ENCODE measurements around the gene BAIAP2. TPM values are rescaled to one million over a fixed set of nuclear protein-coding genes. Genes with fewer than 3 reads are reported as not detected.

BAIAP2 gene
- total and polyA plus RNA-seq, 2 of the 13 experiments (the other 11 are each of a cell fraction or from before 2014, with no cell fraction given) = 22.5 to 24.0 TPM

DNA sequence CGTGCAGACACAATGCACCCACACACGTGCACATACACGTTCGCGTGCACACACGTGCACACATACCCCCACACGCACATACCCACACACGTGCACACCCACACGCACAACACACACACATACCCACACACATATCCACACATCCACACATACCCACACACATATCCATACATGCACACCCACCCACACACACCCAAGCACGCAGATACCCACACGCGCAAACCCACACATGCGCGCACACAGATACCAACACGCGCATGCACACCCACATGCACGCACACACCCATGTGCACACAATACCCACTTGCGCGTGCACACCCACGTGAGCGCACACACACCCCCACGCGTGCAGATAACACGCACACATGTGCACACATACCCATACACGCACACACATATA, 103.5 kb downstream of the BAIAP2 start (continued):
- TF ChIP-seq, protein P1, sequence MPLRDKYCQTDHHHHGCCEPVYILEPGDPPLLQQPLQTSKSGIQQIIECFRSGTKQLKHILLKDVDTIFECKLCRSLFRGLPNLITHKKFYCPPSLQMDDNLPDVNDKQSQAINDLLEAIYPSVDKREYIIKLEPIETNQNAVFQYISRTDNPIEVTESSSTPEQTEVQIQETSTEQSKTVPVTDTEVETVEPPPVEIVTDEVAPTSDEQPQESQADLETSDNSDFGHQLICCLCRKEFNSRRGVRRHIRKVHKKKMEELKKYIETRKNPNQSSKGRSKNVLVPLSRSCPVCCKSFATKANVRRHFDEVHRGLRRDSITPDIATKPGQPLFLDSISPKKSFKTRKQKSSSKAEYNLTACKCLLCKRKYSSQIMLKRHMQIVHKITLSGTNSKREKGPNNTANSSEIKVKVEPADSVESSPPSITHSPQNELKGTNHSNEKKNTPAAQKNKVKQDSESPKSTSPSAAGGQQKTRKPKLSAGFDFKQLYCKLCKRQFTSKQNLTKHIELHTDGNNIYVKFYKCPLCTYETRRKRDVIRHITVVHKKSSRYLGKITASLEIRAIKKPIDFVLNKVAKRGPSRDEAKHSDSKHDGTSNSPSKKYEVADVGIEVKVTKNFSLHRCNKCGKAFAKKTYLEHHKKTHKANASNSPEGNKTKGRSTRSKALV (CRISPR knock-in tag; IDR thresholded peaks at IDR 0.05) = no peak
- TF ChIP-seq, protein P2, sequence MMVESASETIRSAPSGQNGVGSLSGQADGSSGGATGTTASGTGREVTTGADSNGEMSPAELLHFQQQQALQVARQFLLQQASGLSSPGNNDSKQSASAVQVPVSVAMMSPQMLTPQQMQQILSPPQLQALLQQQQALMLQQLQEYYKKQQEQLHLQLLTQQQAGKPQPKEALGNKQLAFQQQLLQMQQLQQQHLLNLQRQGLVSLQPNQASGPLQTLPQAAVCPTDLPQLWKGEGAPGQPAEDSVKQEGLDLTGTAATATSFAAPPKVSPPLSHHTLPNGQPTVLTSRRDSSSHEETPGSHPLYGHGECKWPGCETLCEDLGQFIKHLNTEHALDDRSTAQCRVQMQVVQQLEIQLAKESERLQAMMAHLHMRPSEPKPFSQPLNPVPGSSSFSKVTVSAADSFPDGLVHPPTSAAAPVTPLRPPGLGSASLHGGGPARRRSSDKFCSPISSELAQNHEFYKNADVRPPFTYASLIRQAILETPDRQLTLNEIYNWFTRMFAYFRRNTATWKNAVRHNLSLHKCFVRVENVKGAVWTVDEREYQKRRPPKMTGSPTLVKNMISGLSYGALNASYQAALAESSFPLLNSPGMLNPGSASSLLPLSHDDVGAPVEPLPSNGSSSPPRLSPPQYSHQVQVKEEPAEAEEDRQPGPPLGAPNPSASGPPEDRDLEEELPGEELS (CRISPR knock-in tag; IDR thresholded peaks at IDR 0.05) = no peak
- no peak for TF ChIP-seq ZNF672 (CRISPR knock-in tag; IDR thresholded peaks at IDR 0.05)
- no peak for TF ChIP-seq JUN (CRISPR knock-in tag; IDR thresholded peaks at IDR 0.05)
- no peak for TF ChIP-seq RBAK (CRISPR knock-in tag; IDR thresholded peaks at IDR 0.05)
- peak; percentile 81; the same call in 1 of the 2 replicates for TF ChIP-seq NFIB (CRISPR knock-in tag; IDR thresholded peaks at IDR 0.05; ENCODE audit: borderline replicate concordance)
- TF ChIP-seq, protein P3, sequence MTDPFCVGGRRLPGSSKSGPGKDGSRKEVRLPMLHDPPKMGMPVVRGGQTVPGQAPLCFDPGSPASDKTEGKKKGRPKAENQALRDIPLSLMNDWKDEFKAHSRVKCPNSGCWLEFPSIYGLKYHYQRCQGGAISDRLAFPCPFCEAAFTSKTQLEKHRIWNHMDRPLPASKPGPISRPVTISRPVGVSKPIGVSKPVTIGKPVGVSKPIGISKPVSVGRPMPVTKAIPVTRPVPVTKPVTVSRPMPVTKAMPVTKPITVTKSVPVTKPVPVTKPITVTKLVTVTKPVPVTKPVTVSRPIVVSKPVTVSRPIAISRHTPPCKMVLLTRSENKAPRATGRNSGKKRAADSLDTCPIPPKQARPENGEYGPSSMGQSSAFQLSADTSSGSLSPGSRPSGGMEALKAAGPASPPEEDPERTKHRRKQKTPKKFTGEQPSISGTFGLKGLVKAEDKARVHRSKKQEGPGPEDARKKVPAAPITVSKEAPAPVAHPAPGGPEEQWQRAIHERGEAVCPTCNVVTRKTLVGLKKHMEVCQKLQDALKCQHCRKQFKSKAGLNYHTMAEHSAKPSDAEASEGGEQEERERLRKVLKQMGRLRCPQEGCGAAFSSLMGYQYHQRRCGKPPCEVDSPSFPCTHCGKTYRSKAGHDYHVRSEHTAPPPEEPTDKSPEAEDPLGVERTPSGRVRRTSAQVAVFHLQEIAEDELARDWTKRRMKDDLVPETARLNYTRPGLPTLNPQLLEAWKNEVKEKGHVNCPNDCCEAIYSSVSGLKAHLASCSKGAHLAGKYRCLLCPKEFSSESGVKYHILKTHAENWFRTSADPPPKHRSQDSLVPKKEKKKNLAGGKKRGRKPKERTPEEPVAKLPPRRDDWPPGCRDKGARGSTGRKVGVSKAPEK (CRISPR knock-in tag; IDR thresholded peaks at IDR 0.05; ENCODE audit: borderline replicate concordance) = no peak
- TF ChIP-seq ZFX (CRISPR knock-in tag; IDR thresholded peaks at IDR 0.05; ENCODE audit: low read depth) = no peak
- no peak for TF ChIP-seq KDM5A (IDR thresholded peaks at IDR 0.05; ENCODE audit: borderline replicate concordance, low read length)
- TF ChIP-seq, protein P4, sequence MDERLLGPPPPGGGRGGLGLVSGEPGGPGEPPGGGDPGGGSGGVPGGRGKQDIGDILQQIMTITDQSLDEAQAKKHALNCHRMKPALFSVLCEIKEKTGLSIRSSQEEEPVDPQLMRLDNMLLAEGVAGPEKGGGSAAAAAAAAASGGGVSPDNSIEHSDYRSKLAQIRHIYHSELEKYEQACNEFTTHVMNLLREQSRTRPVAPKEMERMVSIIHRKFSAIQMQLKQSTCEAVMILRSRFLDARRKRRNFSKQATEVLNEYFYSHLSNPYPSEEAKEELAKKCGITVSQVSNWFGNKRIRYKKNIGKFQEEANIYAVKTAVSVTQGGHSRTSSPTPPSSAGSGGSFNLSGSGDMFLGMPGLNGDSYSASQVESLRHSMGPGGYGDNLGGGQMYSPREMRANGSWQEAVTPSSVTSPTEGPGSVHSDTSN (CRISPR knock-in tag; IDR thresholded peaks at IDR 0.05) = no peak
